LNCaP clone FGC (cell line): ENCODE measurements around the gene ULK3.

Experiments
- DNase-seq: peaks from one replicate; pipeline ENCODE4 v3.0.0-alpha.2; 2011; ENCODE audit warnings: low read depth
- H3K4me3 ChIP-seq: 2 replicates; pipeline ENCODE4 v1.5.1; 2011; ENCODE audit warnings: mild to moderate bottlenecking, low read depth, low read length, control low read depth
- CTCF ChIP-seq: IDR thresholded peaks from 2 replicates; pipeline ENCODE4 v1.5.1; 2012; ENCODE audit warnings: mild to moderate bottlenecking; ENCODE audit not compliant: control insufficient read depth, insufficient read depth; ENCODE audit errors: extremely low read depth

Gene ULK3

GRCh38 chr15:74816624-74817369 lies 26.2 kb downstream of the ULK3 start:
- H3K4me3 ChIP-seq: no peak overlapping the region
- no peak for TF ChIP-seq CTCF
- DNase-seq: peak; percentile 52

DNA sequence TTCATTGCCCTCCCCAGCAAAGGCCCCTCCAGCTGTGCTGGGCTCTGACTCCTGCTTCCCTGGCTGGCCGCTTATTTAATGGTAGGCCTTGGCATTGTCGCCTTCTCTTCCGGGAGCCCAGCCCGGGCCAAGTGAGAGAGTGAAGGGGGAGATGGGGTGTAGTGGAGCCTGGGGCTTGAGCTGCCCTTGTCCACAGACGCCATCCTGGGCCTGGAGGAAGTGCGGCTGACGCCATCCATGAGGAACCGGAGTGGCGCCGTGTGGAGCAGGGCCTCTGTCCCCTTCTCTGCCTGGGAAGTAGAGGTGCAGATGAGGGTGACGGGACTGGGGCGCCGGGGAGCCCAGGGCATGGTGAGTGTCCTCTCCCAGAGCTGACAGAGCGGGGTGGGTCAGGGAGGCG lies 27.0 kb downstream of the ULK3 start:
- no peak for DNase-seq
- no peak for TF ChIP-seq CTCF
- no peak overlapping the region for H3K4me3 ChIP-seq

- no peak overlapping the region for H3K4me3 ChIP-seq
- TF ChIP-seq CTCF: no peak
- DNase-seq: peak; percentile 90
These were observed 27.6 kb downstream of the ULK3 start for GRCh38 chr15:74815121-74815934.

GRCh38 chr15:74812533-74812932 lies 30.4 kb downstream of the ULK3 start, which contains the start of gene LMAN1L:
LMAN1L (plus strand) TSS chr15:74812835; CDS start chr15:74812855, 20 bp downstream.
- DNase-seq: no peak
- H3K4me3 ChIP-seq: no peak within 1 kb of the TSS
- no peak for TF ChIP-seq CTCF

GRCh38 chr15:74809956-74810355 lies 33.0 kb downstream of the ULK3 start:
- TF ChIP-seq CTCF: no peak
- H3K4me3 ChIP-seq: no peak overlapping the region
- DNase-seq: no peak

- TF ChIP-seq CTCF: no peak
- H3K4me3 ChIP-seq: no peak overlapping the region
- no peak for DNase-seq
These were observed 33.7 kb downstream of the ULK3 start for GRCh38 chr15:74809242-74809641.
